Activated CD8-positive, alpha-beta T cell treated with anti-CD3 and anti-CD28 coated beads for 36 hours (primary cell): ENCODE data around the gene ELAVL4. TPM values are rescaled to one million over a fixed set of nuclear protein-coding genes. Genes with fewer than 3 reads are reported as not detected.

Experiments used
- ATAC-seq: fragments of 200-7000 bp; cut with Tn5 transposase; one replicate; pipeline ENCODE4 v1.10.0; 2021; ENCODE audit warnings: mild to moderate bottlenecking, moderate library complexity
- CTCF ChIA-PET: fragments of 350-600 bp; sonication (Branson Sonifier 250); formaldehyde crosslinking; loops from one replicate; lab custom pipeline; 2021; ENCODE audit warnings: antibody characterized with exemption; lab: Charles Lee
- POLR2A ChIA-PET: fragments of 350-600 bp; sonication (Branson Sonifier 250); formaldehyde crosslinking; loops from one replicate; lab custom pipeline; 2021; ENCODE audit warnings: antibody characterized with exemption; lab: Charles Lee
- DNase-seq: peaks from one replicate; pipeline ENCODE4 v3.0.0-alpha.2; 2020
- H3K27ac Mint-ChIP-seq: one replicate; pipeline ENCODE4 v1.8.0; 2021; ENCODE audit warnings: mild to moderate bottlenecking, mixed read lengths
- H3K27me3 Mint-ChIP-seq: one replicate; pipeline ENCODE4 v1.8.0; 2021; ENCODE audit warnings: mixed read lengths
- H3K36me3 Mint-ChIP-seq: one replicate; pipeline ENCODE4 v1.8.0; 2021; ENCODE audit warnings: low read depth, mixed read lengths
- H3K4me1 Mint-ChIP-seq: one replicate; pipeline ENCODE4 v1.8.0; 2021; ENCODE audit warnings: low read depth, mixed read lengths
- H3K4me3 Mint-ChIP-seq: one replicate; pipeline ENCODE4 v1.8.0; 2021; ENCODE audit warnings: mild to moderate bottlenecking, moderate library complexity, mixed read lengths
- H3K9me3 Mint-ChIP-seq: one replicate; pipeline ENCODE4 v1.8.0; 2021; ENCODE audit warnings: mixed read lengths
- CTCF ChIP-seq: fragments of 200-600 bp; IDR thresholded peaks from one replicate; pipeline ENCODE4 v1.8.0; 2022; ENCODE audit warnings: antibody characterized with exemption, mild to moderate bottlenecking
- intact Hi-C: fragments of 100-400 bp; cut with micrococcal nuclease; formaldehyde crosslinking; loops from one replicate; pipeline ENCODE4 v1.10.0; 2022
- total RNA-seq, 2 experiments: library from RNA; stranded (reverse); gene quantifications; one replicate each; pipeline ENCODE4 v1.2.3, GENCODE V29; 2021

The ELAVL4 gene
- total RNA-seq, 2 experiments from 2014 or later: not detected

GRCh38 chr1:50106095-50106761, 2.5 kb upstream of the ELAVL4 start:
- Mint-ChIP-seq H3K27me3 (peaks cover 35% of the 10 kb centered on the region), H3K36me3 (no peaks in the 10 kb centered on the region), H3K27ac (no peak overlapping the region), H3K9me3 (no peaks in the 10 kb centered on the region), H3K4me3 (no peak overlapping the region), H3K4me1 (peaks cover 21% of the 10 kb centered on the region)
- CTCF ChIA-PET: no interaction called here
- no peak for TF ChIP-seq CTCF
- DNase-seq (no peak), ATAC-seq (no peak)
- intact Hi-C loops: no loop called here
- POLR2A ChIA-PET: no interaction called here

- DNase-seq (no peak), ATAC-seq (no peak)
- ChIA-PET CTCF (no interaction called here), POLR2A (no interaction called here)
- no peak overlapping the region for H3K27ac Mint-ChIP-seq
- no peak overlapping the region for H3K4me3 Mint-ChIP-seq
- H3K9me3 Mint-ChIP-seq: no peaks in the 10 kb centered on the region
- peaks cover 45% of the 10 kb centered on the region for H3K27me3 Mint-ChIP-seq
- H3K4me1 Mint-ChIP-seq: peaks cover 21% of the 10 kb centered on the region
- H3K36me3 Mint-ChIP-seq: no peaks in the 10 kb centered on the region
- TF ChIP-seq CTCF: no peak
- intact Hi-C loops: no loop called here
Measured at GRCh38 chr1:50109116-50109515, 396 bp downstream of the ELAVL4 start.

- no peak overlapping the region for H3K27ac Mint-ChIP-seq
- H3K4me1 Mint-ChIP-seq: peaks cover 21% of the 10 kb centered on the region
- ATAC-seq (peak; percentile 68), DNase-seq (peak; percentile 4)
- no peaks in the 10 kb centered on the region for H3K36me3 Mint-ChIP-seq
- peak overlapping the region; percentile 42 for H3K4me3 Mint-ChIP-seq
- TF ChIP-seq CTCF: no peak
- POLR2A ChIA-PET: no interaction called here
- intact Hi-C loops: no loop called here
- CTCF ChIA-PET: no interaction called here
- H3K27me3 Mint-ChIP-seq: peaks cover 47% of the 10 kb centered on the region
- H3K9me3 Mint-ChIP-seq: no peaks in the 10 kb centered on the region
Measured at GRCh38 chr1:50109647-50110075, 941 bp downstream of the ELAVL4 start.

GRCh38 chr1:50110151-50110550, 1.4 kb downstream of the ELAVL4 start:
- intact Hi-C loops: no loop called here
- ChIA-PET POLR2A (no interaction called here), CTCF (no interaction called here)
- no peak for ATAC-seq
- peaks cover 21% of the 10 kb centered on the region for H3K4me1 Mint-ChIP-seq
- peaks cover 47% of the 10 kb centered on the region for H3K27me3 Mint-ChIP-seq
- peak overlapping the region; percentile 42 for H3K4me3 Mint-ChIP-seq
- no peaks in the 10 kb centered on the region for H3K36me3 Mint-ChIP-seq
- no peak for DNase-seq
- no peak overlapping the region for H3K27ac Mint-ChIP-seq
- no peaks in the 10 kb centered on the region for H3K9me3 Mint-ChIP-seq
- TF ChIP-seq CTCF: no peak

GRCh38 chr1:50110656-50111055, 1.9 kb downstream of the ELAVL4 start:
- peaks cover 21% of the 10 kb centered on the region for H3K4me1 Mint-ChIP-seq
- no peaks in the 10 kb centered on the region for H3K36me3 Mint-ChIP-seq
- CTCF ChIA-PET: no interaction called here
- ATAC-seq (no peak), DNase-seq (no peak)
- H3K4me3 Mint-ChIP-seq: peak overlapping the region; percentile 42
- H3K27ac Mint-ChIP-seq: no peak overlapping the region
- intact Hi-C loops: no loop called here
- POLR2A ChIA-PET: no interaction called here
- no peak for TF ChIP-seq CTCF
- H3K9me3 Mint-ChIP-seq: no peaks in the 10 kb centered on the region
- peaks cover 48% of the 10 kb centered on the region for H3K27me3 Mint-ChIP-seq
